GM19455 (cell line): ENCODE results near the gene RASGRP4.
"Not testable (repeated sequence)": the region's sequence is repeated elsewhere in the genome, so short reads cannot be mapped to it uniquely, and the experiment has no call there.

Experiments
- ATAC-seq: cut with Tn5 transposase; IDR thresholded peaks from one replicate; pipeline ENCODE4 v1.9.1; 2021; ENCODE audit not compliant: unreplicated experiment

RASGRP4 gene

DNA sequence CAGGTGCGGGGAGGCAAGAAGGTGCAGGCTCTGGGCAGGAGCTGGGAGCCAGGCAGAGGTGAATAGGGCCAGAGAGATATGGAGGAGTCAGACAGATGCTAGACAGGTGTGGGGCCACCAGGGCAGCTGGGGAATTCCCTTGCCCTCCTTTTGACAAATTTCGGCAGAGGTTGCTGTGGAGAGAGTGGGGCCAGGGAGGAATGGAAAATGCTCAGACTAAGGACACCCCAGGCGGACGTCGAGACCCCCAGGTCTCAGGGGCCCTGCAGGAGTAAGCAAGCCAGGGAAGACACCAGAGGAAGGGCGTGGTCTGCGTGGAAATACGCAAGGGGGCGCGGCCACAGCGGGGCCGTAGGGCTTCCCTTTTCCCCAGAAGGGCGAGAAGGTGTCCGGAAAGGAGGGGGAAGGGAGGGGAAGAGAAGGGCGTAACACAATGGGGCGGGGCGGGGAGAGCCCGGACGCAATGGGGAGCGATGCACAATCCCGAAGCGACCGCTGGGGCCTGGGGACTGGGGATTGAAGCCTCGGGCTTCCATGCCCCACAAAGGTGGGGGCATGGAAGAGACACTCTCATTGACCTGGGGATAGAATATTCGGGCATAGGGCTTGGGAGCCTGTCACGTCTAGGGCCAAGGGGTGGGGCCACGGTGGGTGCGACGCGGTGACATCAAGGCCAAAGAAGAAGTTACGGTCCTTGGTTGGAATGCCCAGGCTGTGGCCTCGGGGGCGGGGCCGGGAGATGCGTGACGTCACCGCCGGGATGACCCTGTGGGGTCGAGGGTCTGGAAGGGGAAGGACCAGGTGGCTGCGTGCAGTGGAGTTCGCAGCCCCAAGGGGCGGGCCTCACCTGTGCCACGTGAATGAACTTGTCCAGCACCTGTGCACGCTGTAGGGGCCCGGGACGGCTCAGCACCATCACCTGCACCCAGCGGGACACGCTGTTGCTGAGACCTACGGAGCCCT, 8.2 kb downstream of the RASGRP4 start:
- ATAC-seq: no peak

GRCh38 chr19:38417146-38417543, 8.9 kb downstream of the RASGRP4 start:
- no peak for ATAC-seq

- ATAC-seq: no peak
Observed at GRCh38 chr19:38413416-38413815, 12.6 kb downstream of the RASGRP4 start.

DNA sequence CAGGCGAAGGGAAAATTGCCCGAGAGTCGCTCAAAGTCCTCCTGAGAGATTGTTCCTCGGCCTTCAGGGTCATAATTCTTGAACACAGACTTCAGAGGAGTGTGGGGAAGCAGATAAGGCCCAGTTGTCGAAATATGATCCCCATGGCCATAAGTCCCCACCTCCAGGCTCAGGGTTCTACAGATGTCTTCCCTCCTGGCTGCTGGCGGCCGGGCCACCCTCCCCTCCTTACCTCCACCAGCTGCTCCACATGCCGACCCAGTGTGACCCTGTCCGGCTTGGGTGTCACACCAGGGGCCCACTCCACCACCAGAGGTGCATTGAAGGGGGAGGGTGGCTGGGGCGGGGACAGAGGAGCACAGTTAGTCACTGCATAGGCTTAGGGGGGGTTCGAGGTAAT, 13.1 kb downstream of the RASGRP4 start:
- no peak for ATAC-seq

- ATAC-seq: no peak
Observed at GRCh38 chr19:38412491-38412890, 13.5 kb downstream of the RASGRP4 start.

DNA sequence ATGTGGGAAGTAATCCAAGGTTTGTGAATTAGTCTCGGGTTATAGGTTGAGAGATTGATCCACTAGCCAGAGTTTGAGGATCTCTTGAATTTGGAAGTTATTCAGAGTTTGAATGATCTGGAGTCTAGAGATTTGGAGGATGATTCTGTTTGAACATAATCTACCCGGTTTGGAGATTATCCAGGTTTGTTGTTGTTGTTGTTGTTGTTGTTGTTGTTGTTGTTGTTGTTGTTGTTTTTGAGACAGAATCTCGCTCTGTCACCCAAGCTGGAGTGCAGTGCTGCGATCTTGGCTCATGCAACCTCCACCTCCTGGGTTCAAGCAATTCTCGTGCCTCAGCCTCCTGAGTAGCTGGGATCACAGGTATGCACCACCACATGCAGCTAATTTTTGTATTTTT, 14.1 kb downstream of the RASGRP4 start:
- not testable (repeated sequence) for ATAC-seq

DNA sequence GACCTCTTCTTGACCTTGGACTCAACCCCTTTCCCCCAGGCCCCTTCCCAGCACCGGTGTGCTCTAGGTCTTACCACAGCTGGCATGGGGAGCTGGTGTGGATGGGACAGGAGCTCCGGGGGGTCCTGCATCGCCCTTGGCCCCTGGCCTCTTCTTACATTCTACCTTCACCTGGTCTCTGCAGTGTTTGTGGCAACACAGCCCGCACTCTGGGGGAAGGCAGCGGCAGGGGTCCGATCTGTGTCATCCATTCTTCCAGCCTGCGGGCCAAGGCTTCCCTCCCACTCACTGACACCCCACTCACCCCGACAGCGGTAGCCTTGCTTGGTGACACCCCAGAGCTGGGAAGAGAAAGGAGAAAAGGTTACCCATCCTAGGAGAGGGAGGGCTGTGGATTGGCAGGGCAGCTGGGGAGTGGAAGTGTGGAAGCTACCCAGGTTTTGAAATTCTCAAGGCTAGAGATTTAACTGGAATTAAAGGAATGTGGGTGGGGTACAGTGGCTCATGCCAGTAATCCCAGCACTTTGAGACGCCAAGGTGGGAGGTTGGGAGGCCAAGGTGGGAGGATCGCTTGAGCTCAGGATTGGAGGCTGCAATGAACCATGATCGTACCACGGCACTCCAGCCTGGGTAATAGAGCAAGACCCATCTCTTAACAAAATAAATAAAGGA, 14.8 kb downstream of the RASGRP4 start:
- ATAC-seq: no peak

- ATAC-seq: not testable (repeated sequence)
Observed at GRCh38 chr19:38410407-38410806, 15.6 kb downstream of the RASGRP4 start.

DNA sequence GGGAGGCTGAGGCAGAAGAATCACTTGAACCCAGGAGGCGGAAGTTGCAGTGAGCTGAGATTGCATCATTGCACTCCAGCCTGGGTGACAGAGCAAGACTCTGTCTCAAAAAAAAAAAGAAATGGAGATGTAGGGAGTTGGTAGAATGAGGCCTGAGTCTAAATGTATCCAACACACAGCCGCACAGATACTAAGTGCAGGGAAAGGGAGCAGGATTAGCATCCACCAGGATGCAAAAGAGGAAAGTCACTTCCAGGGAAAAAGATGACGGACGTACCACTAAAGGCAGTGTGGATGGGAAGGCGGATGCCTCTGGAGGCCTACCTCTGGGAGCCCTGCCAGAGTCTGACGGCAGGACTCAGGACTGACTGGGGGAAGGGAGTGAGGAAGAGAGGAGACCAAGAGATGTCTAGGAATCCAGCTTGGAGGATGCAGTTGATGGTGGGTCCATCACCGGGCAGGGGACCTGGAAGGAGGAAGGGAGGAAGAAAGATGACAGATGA, 16.3 kb downstream of the RASGRP4 start:
- no peak for ATAC-seq

DNA sequence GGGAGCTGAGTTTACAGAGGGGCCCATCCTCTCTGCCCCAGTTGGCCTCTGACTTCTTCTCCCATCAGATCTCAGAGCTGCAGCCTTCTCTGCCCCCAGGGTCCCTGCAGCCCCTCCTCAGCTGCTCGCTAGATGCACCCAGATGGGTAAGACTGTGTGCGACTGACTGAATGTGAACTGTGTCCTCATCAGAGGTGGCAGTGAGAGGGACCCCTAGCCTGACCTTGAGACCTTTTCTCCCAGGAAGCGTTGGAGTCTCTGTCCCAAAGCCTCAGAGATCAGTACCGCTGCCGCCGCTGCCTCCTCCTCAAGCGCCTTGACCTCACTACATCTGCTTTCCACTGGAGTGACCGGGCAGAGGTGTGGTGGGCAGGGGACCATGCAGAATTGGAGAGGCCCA, 20.7 kb downstream of the RASGRP4 start:
- no peak for ATAC-seq

GRCh38 chr19:38404858-38405257, 21.2 kb downstream of the RASGRP4 start:
- ATAC-seq: no peak

DNA sequence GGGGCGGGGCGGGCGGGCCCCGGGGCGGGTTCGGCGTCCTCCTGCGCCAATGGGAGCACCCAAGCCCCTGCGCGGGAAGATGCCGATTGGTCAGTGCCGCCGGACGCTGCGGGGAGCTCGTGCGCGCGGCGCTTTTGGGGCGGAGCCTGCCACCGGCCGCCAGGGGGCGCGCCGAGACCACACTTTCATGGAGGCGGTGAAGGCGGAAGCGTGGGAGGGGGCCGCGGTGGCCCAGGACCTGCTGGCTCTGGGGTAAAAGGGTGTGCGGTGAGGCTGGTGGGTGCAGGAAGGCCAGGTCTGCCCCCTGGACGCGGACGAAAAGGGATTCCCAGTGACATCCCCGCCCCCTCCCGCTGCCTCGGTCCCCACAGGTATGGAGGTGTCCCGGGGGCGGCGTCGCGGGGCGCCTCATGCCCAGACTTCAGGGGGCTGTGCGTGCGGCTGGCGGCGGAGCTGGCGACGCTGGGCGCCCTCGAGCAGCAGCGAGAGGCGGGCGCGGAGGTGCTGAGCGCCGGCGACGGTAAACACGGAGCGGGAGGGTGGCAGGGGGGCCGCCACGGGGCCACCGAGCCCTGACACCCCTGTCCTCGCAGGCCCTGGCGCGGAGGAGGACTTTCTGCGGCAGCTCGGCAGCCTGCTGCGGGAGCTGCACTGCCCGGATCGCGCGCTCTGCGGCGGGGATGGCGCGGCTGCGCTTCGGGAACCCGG, 22.9 kb downstream of the RASGRP4 start, which contains the start of gene FAM98C:
Gene FAM98C (plus strand): TSS at position 127 of the 708 bp plus-strand sequence. CDS start 61 bp downstream, at position 188.
- peak; percentile 81 for ATAC-seq

DNA sequence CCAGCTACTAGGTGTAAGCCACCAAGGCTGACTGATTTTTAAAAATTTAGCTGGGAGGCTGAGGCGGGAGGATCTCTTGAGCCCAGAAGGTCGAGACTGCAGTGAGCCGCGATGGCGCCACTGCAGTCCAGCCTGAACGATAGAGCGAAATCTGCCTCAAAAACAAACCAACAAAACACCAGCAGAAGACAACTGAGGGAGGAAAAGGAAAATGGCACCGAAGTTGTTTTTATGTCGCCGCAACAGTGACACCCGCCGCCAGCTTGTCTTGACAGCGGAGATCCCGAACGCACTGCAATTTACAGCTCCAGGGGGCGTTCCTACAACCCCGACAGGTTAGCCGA, 23.4 kb downstream of the RASGRP4 start:
- ATAC-seq: peak; percentile 4

- ATAC-seq: no peak
Observed at GRCh38 chr19:38401148-38401547, 24.9 kb downstream of the RASGRP4 start.

GRCh38 chr19:38400361-38400760, 25.7 kb downstream of the RASGRP4 start:
- no peak for ATAC-seq

GRCh38 chr19:38399537-38399936, 26.5 kb downstream of the RASGRP4 start:
- ATAC-seq: no peak

DNA sequence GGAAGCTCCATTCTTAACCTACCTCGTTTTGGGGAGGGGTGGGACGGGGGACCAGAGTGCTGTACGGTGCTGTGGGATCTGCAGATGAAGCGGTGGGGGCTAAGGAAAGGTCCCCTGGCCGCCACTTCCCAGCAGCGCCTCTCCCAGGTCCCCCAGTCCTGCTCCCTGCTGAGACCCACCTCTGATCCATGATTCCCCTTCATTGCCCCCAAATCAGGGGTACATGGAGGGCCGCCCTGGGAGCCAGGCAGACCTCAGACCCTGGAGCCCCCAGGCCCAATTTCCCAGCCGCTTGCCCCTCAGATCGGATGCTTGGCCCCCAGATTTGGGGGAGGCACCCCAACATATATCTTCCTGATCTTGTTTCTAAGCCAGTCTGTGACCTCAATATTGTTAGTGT, 26.9 kb downstream of the RASGRP4 start:
- no peak for ATAC-seq

- no peak for ATAC-seq
Observed at GRCh38 chr19:38395381-38396114, 30.5 kb downstream of the RASGRP4 start.

DNA sequence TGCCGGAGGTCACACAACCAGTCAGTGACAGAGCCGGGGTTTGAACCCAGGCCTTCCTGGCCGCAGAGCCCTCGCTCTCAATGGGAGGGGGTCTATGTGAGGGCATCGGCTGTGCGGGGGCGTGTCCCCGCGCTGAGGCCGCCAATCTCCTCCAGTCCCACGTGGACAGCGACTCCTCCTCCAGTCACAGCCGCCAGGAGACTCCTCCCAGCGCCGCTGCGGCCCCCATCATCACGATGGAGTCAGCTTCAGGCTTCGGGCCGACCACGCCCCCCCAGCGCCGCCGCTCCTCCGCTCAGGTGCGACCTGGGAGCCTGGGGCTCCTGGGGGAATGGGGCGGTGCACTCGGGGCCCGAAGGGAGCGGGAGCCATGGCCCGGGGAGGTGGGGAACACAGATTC, 31.5 kb downstream of the RASGRP4 start:
- ATAC-seq: no peak

GRCh38 chr19:38392707-38393308, 33.2 kb downstream of the RASGRP4 start:
- no peak for ATAC-seq
